Tibial artery (tissue), 4 donors: ENCODE results near the gene ANKRD44.

ENCODE experiments used
- DNase-seq, 2 donors: peaks; one replicate each; pipeline ENCODE4 v3.0.0-alpha.2; 2019
- H3K27ac ChIP-seq, 2 donors: fragments of 200-600 bp; sonication (generic) in 1 of 2; 1 replicate in 1 of 2; 2 replicates in 1 of 2; pipeline ENCODE4 v1.5.1; 2018 to 2019; ENCODE audit warnings: mild to moderate bottlenecking in 1 of 2
- H3K27me3 ChIP-seq, 2 donors: fragments of 200-600 bp; sonication (generic) in 1 of 2; one replicate each; pipeline versions ENCODE4 v1.5.1 to v1.6.0; 2016 to 2019
- H3K36me3 ChIP-seq, 3 donors: fragments of 200-600 bp; sonication (generic) in 2 of 3; one replicate each; pipeline ENCODE4 v1.5.1; 2016 to 2019; ENCODE audit warnings: mild to moderate bottlenecking in 2 of 3
- H3K4me1 ChIP-seq, 4 donors: fragments of 200-600 bp; sonication (generic) in 2 of 4; 1 replicate in 3 of 4; 2 replicates in 1 of 4; pipeline ENCODE4 v1.5.1; 2016 to 2019
- H3K4me3 ChIP-seq, 2 donors: fragments of 200-600 bp; sonication (generic) in 1 of 2; 1 replicate in 1 of 2; 2 replicates in 1 of 2; pipeline ENCODE4 v1.5.1; 2018 to 2019; ENCODE audit warnings: mild to moderate bottlenecking in 2 of 2
- H3K9me3 ChIP-seq, 3 donors: fragments of 200-600 bp; sonication (generic) in 1 of 3; one replicate each; pipeline ENCODE4 v1.5.1; 2016 to 2019
- CTCF ChIP-seq, 2 experiments: fragments of 200-600 bp in 1 of 2; fragments of 450-650 bp in 1 of 2; IDR thresholded peaks; one replicate each; pipeline ENCODE4 v1.5.1; 2017 to 2019; ENCODE audit warnings: antibody characterized with exemption in 2 of 2, mild to moderate bottlenecking in 1 of 2, moderate library complexity in 1 of 2
- intact Hi-C: fragments of 100-400 bp; cut with DNase I; formaldehyde crosslinking; loops from one replicate; pipeline ENCODE4 v1.15.0; 2023; ENCODE audit warnings: low total_unique reads

Gene ANKRD44

DNA sequence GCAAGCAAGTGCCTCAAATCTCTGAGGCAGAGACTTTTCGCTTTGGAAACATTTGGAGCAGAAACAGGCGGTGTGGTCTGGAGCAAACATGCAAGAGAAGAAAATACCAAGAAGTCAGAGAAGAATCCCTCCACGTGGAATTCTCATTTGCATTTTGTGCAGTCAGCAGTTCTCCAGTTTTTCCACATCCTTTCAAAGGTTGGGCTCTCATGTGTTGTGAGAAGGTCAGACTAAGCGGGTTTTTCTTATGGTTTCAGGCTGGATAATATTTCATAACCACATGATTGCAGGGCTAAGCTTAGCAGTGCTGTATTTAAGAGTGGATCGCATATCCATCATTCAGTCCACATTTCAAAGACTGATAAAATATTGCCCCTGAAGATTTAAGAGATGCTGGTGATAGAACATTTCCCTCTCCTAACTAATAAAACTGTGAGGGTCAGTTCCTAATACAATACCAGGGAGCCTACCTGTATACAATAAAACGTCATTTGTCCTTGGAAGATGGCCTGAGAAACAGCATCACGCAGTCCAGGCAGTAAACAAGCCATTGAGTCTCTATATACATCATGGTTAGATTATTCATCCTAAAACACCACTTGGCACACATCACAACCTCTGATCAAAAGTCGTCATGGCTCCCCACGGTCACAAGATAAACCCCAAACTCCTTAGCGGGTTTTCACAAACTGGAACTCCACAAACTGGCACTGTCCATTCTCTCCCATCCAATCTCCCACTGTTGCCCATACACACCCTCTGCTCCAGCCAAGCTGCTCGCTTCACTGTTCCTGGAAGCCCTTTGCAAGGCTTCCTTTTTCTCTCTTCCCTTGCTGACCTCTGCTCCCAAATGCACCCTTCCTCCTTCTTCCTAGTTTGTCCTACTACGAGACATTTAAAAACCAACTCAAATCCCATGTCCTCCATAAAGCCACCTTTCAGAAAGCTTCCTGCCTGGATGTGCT is 31.5 kb downstream of the ANKRD44 start:
- no peak overlapping the region for H3K27ac ChIP-seq
- no peak for DNase-seq
- H3K4me1 ChIP-seq, result peaks cover 0 to 8% (median 0%) of the 10 kb centered on the region in 4 donors
- H3K27me3 ChIP-seq, result no peaks in the 10 kb centered on the region
- no peaks in the 10 kb centered on the region for H3K9me3 ChIP-seq
- no peak for TF ChIP-seq CTCF (IDR thresholded peaks at IDR 0.05)
- intact Hi-C loops, result no loop called here
- H3K36me3 ChIP-seq, result no peaks in the 10 kb centered on the region
- H3K4me3 ChIP-seq, result no peak overlapping the region

- TF ChIP-seq CTCF (IDR thresholded peaks at IDR 0.05), result no peak
- Histone ChIP-seq H3K36me3 (no peaks in the 10 kb centered on the region), H3K27me3 (no peaks in the 10 kb centered on the region), H3K27ac (no peak overlapping the region), H3K4me1 (peaks cover 0 to 14% (median 2%) of the 10 kb centered on the region in 4 donors), H3K9me3 (no peaks in the 10 kb centered on the region), H3K4me3 (no peak overlapping the region)
- DNase-seq, result no peak
- intact Hi-C loops, result no loop called here
Measured at GRCh38 chr2:197277794-197278193, 32.8 kb downstream of the ANKRD44 start.

DNA sequence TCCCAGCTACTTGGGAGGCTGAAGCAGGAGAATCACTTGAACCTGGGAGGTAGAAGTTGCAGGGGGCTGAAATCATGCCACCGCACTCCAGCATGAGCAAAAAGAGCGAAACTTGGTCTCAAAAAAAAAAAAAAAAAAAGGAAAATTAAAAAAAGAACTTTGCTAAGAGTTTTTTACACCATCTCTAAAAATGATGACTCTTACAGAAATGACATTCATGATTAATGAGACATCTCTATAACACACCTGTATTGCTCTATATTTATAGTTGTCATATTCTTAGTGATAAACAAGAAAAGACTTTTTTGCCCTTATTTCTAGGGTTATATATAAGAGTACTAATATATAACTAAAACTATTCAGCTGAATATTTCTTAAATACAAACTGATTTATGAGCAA is 34.4 kb downstream of the ANKRD44 start:
- H3K27ac ChIP-seq, result no peak overlapping the region

GRCh38 chr2:197274937-197275336 is 35.6 kb downstream of the ANKRD44 start:
- no peaks in the 10 kb centered on the region for H3K9me3 ChIP-seq
- no peak for DNase-seq
- H3K27me3 ChIP-seq, result no peaks in the 10 kb centered on the region
- intact Hi-C loops, result no loop called here
- peaks cover 0 to 7% (median 2%) of the 10 kb centered on the region in 4 donors for H3K4me1 ChIP-seq
- no peaks in the 10 kb centered on the region for H3K36me3 ChIP-seq
- no peak overlapping the region for H3K27ac ChIP-seq
- no peak for TF ChIP-seq CTCF (IDR thresholded peaks at IDR 0.05)
- H3K4me3 ChIP-seq, result no peak overlapping the region

More for the DNA sequence above, 34.4 kb downstream of the ANKRD44 start:
- Histone ChIP-seq H3K36me3 (no peaks in the 10 kb centered on the region), H3K4me1 (peaks cover 0 to 12% (median 2%) of the 10 kb centered on the region in 4 donors), H3K27me3 (no peaks in the 10 kb centered on the region), H3K4me3 (no peak overlapping the region), H3K9me3 (no peaks in the 10 kb centered on the region)
- no peak for DNase-seq
- no peak for TF ChIP-seq CTCF (IDR thresholded peaks at IDR 0.05)
- intact Hi-C loops, result no loop called here

GRCh38 chr2:197274349-197274748 is 36.2 kb downstream of the ANKRD44 start:
- Histone ChIP-seq H3K4me1 (peaks cover 0 to 13% (median 3%) of the 10 kb centered on the region in 4 donors), H3K27me3 (no peaks in the 10 kb centered on the region), H3K27ac (no peak overlapping the region), H3K36me3 (no peaks in the 10 kb centered on the region), H3K4me3 (no peak overlapping the region), H3K9me3 (no peaks in the 10 kb centered on the region)
- no peak for TF ChIP-seq CTCF (IDR thresholded peaks at IDR 0.05)
- no peak for DNase-seq
- intact Hi-C loops, result no loop called here
